Right lobe of liver (tissue), 4 donors: ENCODE data around the gene TSC22D3.

Source experiments
- CTCF ChIP-seq, 4 donors: fragments of 200-600 bp in 3 of 4; fragments of 450-650 bp in 1 of 4; IDR thresholded peaks; one replicate each; pipeline versions ENCODE4 v1.5.1 to v1.8.0; 2016 to 2022; ENCODE audit warnings: antibody characterized with exemption in 4 of 4, mild to moderate bottlenecking in 2 of 4
- POLR2A ChIP-seq: fragments of 450-650 bp; IDR thresholded peaks from one replicate; pipeline ENCODE4 v1.6.1; 2017; ENCODE audit warnings: antibody characterized with exemption, mild to moderate bottlenecking
- donor health status: DM: no; HTN: no; CAD: no.
- donor health status: DM: no; HTN: no; CAD: no.
- donor health status: DM: no; HTN: yes; CAD: no.

- TF ChIP-seq CTCF (IDR thresholded peaks at IDR 0.05) (no peak), POLR2A (no peak)
Measured at GRCh38 chrX:107666931-107667330, 108.7 kb downstream of the TSC22D3 start.
